Jurkat, Clone E6-1 (cell line): ENCODE data around the gene GLYATL1.
"Not testable (repeated sequence)": the region's sequence is repeated elsewhere in the genome, so short reads cannot be mapped to it uniquely, and the experiment has no call there.

ENCODE experiments used
- DNase-seq: peaks from one replicate; pipeline ENCODE4 v3.0.0-alpha.2; 2011; ENCODE audit warnings: low read depth, low spot score
- H3K4me3 ChIP-seq: 2 replicates; pipeline ENCODE4 v1.5.1; 2011; ENCODE audit warnings: mild to moderate bottlenecking, low read length, control low read depth, moderate library complexity

Gene GLYATL1

GRCh38 chr11:58979222-58979621, 39.9 kb downstream of the GLYATL1 start:
- H3K4me3 ChIP-seq, result no peak overlapping the region
- no peak for DNase-seq

GRCh38 chr11:58980159-58980843, 41.0 kb downstream of the GLYATL1 start:
- H3K4me3 ChIP-seq, result no peak overlapping the region
- no peak for DNase-seq

- no peak for DNase-seq
These were observed 53.2 kb downstream of the GLYATL1 start for GRCh38 chr11:58992489-58992888.

GRCh38 chr11:58994171-58994570, 54.9 kb downstream of the GLYATL1 start:
- H3K4me3 ChIP-seq, result no peak overlapping the region
- no peak for DNase-seq

More at GRCh38 chr11:58992489-58992888, 53.2 kb downstream of the GLYATL1 start:
- no peak overlapping the region for H3K4me3 ChIP-seq

- DNase-seq, result no peak
- H3K4me3 ChIP-seq, result no peak overlapping the region
These were observed 59.4 kb downstream of the GLYATL1 start for GRCh38 chr11:58998480-58999290.

- no peak overlapping the region for H3K4me3 ChIP-seq
- DNase-seq, result no peak
These were observed 60.0 kb downstream of the GLYATL1 start for GRCh38 chr11:58999291-58999680.

GRCh38 chr11:59000003-59000402, 60.7 kb downstream of the GLYATL1 start:
- no peak overlapping the region for H3K4me3 ChIP-seq
- DNase-seq, result no peak

- DNase-seq, result not testable (repeated sequence)
These were observed 62.7 kb downstream of the GLYATL1 start for GRCh38 chr11:59002006-59002405.

More at GRCh38 chr11:59002006-59002405, 62.7 kb downstream of the GLYATL1 start:
- not testable (repeated sequence) for H3K4me3 ChIP-seq
